SK-N-SH (cell line): ENCODE data around the gene PSMB10.

Experiments
- FOXM1 ChIP-seq: IDR thresholded peaks from 2 replicates; pipeline ENCODE4 v1.4.0; 2012; ENCODE audit warnings: low read depth, mild to moderate bottlenecking
- GABPA ChIP-seq: IDR thresholded peaks from 2 replicates; pipeline ENCODE4 v1.4.0; 2012; ENCODE audit warnings: low read depth, mild to moderate bottlenecking
- POLR2AphosphoS5 ChIP-seq: IDR thresholded peaks from 2 replicates; pipeline ENCODE4 v1.6.1; 2012; ENCODE audit warnings: low read depth, low read length
- TF ChIP-seq, protein P1 (sequence below): IDR thresholded peaks from 2 replicates; pipeline ENCODE4 v1.6.1; 2012; ENCODE audit warnings: mild to moderate bottlenecking, low read depth, low read length, moderate library complexity
- TF ChIP-seq, protein P2 (sequence below): fragments of 200-600 bp; sonication (generic); IDR thresholded peaks from 2 replicates; pipeline ENCODE4 v1.6.1; 2017; ENCODE audit warnings: antibody characterized with exemption, mild to moderate bottlenecking, moderate library complexity
- TF ChIP-seq, protein P3 (sequence below): IDR thresholded peaks from 2 replicates; pipeline ENCODE4 v1.4.0; 2012; ENCODE audit warnings: low read depth, borderline replicate concordance
- TF ChIP-seq, protein P4 (sequence below): fragments of 150-350 bp; IDR thresholded peaks from 2 replicates; pipeline ENCODE4 v1.6.1; 2017; ENCODE audit warnings: antibody characterized with exemption, low read length, low read depth, borderline replicate concordance

DNA sequence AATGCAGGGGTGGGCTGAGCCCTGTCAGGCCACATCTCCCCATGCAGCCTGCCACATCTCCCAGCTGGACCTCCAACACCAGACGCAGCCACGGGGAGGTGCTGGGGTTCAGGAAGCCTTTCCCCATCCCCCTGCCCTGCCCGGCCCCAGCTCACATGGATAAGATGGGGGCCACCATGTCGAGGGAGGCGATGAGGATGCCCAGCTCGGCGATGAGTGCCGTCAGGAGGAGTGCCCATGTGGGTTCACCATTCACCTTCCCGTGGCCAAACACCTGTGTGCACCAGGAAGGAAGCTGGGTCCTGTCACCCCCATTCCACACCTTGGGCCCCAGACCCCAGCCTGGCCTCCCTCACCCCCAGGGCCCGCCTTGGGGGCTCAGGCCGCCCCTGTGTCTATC is 13.0 kb upstream of the PSMB10 start:
- TF ChIP-seq, protein P1, sequence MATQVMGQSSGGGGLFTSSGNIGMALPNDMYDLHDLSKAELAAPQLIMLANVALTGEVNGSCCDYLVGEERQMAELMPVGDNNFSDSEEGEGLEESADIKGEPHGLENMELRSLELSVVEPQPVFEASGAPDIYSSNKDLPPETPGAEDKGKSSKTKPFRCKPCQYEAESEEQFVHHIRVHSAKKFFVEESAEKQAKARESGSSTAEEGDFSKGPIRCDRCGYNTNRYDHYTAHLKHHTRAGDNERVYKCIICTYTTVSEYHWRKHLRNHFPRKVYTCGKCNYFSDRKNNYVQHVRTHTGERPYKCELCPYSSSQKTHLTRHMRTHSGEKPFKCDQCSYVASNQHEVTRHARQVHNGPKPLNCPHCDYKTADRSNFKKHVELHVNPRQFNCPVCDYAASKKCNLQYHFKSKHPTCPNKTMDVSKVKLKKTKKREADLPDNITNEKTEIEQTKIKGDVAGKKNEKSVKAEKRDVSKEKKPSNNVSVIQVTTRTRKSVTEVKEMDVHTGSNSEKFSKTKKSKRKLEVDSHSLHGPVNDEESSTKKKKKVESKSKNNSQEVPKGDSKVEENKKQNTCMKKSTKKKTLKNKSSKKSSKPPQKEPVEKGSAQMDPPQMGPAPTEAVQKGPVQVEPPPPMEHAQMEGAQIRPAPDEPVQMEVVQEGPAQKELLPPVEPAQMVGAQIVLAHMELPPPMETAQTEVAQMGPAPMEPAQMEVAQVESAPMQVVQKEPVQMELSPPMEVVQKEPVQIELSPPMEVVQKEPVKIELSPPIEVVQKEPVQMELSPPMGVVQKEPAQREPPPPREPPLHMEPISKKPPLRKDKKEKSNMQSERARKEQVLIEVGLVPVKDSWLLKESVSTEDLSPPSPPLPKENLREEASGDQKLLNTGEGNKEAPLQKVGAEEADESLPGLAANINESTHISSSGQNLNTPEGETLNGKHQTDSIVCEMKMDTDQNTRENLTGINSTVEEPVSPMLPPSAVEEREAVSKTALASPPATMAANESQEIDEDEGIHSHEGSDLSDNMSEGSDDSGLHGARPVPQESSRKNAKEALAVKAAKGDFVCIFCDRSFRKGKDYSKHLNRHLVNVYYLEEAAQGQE, result no peak
- TF ChIP-seq, protein P2, sequence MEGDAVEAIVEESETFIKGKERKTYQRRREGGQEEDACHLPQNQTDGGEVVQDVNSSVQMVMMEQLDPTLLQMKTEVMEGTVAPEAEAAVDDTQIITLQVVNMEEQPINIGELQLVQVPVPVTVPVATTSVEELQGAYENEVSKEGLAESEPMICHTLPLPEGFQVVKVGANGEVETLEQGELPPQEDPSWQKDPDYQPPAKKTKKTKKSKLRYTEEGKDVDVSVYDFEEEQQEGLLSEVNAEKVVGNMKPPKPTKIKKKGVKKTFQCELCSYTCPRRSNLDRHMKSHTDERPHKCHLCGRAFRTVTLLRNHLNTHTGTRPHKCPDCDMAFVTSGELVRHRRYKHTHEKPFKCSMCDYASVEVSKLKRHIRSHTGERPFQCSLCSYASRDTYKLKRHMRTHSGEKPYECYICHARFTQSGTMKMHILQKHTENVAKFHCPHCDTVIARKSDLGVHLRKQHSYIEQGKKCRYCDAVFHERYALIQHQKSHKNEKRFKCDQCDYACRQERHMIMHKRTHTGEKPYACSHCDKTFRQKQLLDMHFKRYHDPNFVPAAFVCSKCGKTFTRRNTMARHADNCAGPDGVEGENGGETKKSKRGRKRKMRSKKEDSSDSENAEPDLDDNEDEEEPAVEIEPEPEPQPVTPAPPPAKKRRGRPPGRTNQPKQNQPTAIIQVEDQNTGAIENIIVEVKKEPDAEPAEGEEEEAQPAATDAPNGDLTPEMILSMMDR, result no peak
- TF ChIP-seq, protein P3, sequence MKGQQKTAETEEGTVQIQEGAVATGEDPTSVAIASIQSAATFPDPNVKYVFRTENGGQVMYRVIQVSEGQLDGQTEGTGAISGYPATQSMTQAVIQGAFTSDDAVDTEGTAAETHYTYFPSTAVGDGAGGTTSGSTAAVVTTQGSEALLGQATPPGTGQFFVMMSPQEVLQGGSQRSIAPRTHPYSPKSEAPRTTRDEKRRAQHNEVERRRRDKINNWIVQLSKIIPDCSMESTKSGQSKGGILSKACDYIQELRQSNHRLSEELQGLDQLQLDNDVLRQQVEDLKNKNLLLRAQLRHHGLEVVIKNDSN, result no peak
- TF ChIP-seq POLR2AphosphoS5, result no peak
- TF ChIP-seq, protein P4, sequence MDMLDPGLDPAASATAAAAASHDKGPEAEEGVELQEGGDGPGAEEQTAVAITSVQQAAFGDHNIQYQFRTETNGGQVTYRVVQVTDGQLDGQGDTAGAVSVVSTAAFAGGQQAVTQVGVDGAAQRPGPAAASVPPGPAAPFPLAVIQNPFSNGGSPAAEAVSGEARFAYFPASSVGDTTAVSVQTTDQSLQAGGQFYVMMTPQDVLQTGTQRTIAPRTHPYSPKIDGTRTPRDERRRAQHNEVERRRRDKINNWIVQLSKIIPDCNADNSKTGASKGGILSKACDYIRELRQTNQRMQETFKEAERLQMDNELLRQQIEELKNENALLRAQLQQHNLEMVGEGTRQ, result no peak
- TF ChIP-seq GABPA, result no peak
- TF ChIP-seq FOXM1, result no peak
